ENCODE data around the gene PTPRR. TPM values are rescaled to one million over a fixed set of nuclear protein-coding genes. Genes with fewer than 3 reads are reported as not detected.

PTPRR gene
- total and polyA plus RNA-seq, 12 donors: 0.11 to 3.7 (median 0.56) TPM; not detected in 1

DNA sequence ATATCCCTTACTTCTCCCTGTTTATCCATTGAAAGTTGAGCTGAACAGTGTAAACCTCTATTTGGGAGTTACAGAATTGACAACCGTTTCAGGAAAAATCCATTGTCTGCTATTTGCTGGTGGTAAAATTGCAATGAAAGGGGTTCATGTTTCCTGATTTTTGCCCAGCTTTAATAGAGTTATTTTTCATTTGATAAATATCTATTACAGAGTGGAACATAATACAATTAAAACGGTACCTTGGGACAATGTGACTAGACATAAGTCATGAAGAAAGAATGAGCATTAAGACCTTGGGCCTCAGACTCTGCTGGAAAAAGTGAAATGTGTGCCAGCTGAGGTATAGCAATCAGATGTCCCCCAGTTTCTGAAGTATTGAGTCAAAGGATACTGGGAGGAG lies 13.1 kb downstream of the PTPRR start:
- H3K4me3 ChIP-seq: no peak overlapping the region
- H3K9me3 ChIP-seq (replicated peaks in 1 of 3): no peaks in the 10 kb centered on the region
- no peak overlapping the region for H3K27ac ChIP-seq
- WGBS, 4 donors: 49 to 61% (median 57%) methylated on average over 2 of the region's 2 CpGs
- intact Hi-C loops (cut with DNase I): no loop called here
- H3K27me3 ChIP-seq: no peaks in the 10 kb centered on the region
- H3K4me1 ChIP-seq (replicated peaks in 1 of 2): no peaks in the 10 kb centered on the region
- H3K36me3 ChIP-seq (replicated peaks in 1 of 2): no peaks in the 10 kb centered on the region
- TF ChIP-seq, protein P1, sequence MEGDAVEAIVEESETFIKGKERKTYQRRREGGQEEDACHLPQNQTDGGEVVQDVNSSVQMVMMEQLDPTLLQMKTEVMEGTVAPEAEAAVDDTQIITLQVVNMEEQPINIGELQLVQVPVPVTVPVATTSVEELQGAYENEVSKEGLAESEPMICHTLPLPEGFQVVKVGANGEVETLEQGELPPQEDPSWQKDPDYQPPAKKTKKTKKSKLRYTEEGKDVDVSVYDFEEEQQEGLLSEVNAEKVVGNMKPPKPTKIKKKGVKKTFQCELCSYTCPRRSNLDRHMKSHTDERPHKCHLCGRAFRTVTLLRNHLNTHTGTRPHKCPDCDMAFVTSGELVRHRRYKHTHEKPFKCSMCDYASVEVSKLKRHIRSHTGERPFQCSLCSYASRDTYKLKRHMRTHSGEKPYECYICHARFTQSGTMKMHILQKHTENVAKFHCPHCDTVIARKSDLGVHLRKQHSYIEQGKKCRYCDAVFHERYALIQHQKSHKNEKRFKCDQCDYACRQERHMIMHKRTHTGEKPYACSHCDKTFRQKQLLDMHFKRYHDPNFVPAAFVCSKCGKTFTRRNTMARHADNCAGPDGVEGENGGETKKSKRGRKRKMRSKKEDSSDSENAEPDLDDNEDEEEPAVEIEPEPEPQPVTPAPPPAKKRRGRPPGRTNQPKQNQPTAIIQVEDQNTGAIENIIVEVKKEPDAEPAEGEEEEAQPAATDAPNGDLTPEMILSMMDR (IDR thresholded peaks at IDR 0.05): no peak
- TF ChIP-seq POLR2A (IDR thresholded peaks at IDR 0.05): no peak
- no peak for DNase-seq

DNA sequence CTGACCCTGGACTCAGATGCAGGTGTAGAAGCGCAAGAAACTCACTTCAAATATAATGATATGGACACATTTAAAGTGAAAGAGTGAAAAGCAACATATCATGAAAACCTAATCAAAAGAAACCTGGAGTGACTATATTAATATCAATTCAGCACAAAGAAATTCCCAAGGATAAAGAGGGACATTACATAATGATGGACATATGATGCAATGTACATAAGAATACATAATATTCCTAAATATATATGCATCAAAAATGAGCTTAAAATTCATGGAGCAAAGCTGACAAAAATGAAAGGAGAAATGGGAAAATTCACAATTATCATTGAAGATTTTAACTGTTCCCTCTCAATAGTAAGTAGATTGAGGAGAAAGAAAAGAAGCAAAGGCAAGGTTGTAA lies 24.6 kb downstream of the PTPRR start:
- no peak for DNase-seq
- TF ChIP-seq, protein P1 (IDR thresholded peaks at IDR 0.05): no peak
- no peak for TF ChIP-seq POLR2A (IDR thresholded peaks at IDR 0.05)
- Histone ChIP-seq H3K4me3 (no peak overlapping the region), H3K27me3 (no peaks in the 10 kb centered on the region), H3K27ac (no peak overlapping the region), H3K4me1 (replicated peaks in 1 of 2) (no peaks in the 10 kb centered on the region), H3K36me3 (replicated peaks in 1 of 2) (no peaks in the 10 kb centered on the region), H3K9me3 (replicated peaks in 1 of 3) (no peaks in the 10 kb centered on the region)
- WGBS, 4 donors: 91 to 95% (median 92%) methylated on average over 1 of the region's 1 CpG
- intact Hi-C loops (cut with DNase I): no loop called here

DNA sequence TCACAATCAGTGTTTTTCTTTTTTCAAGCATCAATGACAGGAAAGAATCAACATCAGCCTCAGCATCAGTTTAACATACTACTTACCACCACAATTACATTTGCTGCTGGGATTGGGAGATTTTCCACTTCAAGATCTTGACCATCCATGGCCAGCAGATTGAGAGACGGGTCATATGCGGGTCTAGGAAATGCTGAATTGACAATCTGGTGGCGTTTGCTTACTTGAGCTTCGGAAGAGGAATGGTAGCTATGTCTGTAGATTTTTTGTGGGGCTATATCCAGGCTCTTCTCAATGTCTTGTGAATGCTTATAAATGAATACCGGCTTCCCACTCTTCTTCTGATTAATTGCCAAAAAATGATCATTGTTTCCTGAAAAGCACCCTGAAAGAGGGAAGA lies 27.9 kb downstream of the PTPRR start:
- H3K27ac ChIP-seq: no peak overlapping the region
- H3K27me3 ChIP-seq: no peaks in the 10 kb centered on the region
- DNase-seq: no peak
- H3K4me1 ChIP-seq (replicated peaks in 1 of 2): no peaks in the 10 kb centered on the region
- no peaks in the 10 kb centered on the region for H3K9me3 ChIP-seq (replicated peaks in 1 of 3)
- intact Hi-C loops (cut with DNase I): no loop called here
- no peak overlapping the region for H3K4me3 ChIP-seq
- no peaks in the 10 kb centered on the region for H3K36me3 ChIP-seq (replicated peaks in 1 of 2)
- 78 to 83% (median 82%) methylated on average over 5 of the region's 5 CpGs for WGBS, 4 donors
- TF ChIP-seq, protein P1 (IDR thresholded peaks at IDR 0.05): no peak
- no peak for TF ChIP-seq POLR2A (IDR thresholded peaks at IDR 0.05)

DNA sequence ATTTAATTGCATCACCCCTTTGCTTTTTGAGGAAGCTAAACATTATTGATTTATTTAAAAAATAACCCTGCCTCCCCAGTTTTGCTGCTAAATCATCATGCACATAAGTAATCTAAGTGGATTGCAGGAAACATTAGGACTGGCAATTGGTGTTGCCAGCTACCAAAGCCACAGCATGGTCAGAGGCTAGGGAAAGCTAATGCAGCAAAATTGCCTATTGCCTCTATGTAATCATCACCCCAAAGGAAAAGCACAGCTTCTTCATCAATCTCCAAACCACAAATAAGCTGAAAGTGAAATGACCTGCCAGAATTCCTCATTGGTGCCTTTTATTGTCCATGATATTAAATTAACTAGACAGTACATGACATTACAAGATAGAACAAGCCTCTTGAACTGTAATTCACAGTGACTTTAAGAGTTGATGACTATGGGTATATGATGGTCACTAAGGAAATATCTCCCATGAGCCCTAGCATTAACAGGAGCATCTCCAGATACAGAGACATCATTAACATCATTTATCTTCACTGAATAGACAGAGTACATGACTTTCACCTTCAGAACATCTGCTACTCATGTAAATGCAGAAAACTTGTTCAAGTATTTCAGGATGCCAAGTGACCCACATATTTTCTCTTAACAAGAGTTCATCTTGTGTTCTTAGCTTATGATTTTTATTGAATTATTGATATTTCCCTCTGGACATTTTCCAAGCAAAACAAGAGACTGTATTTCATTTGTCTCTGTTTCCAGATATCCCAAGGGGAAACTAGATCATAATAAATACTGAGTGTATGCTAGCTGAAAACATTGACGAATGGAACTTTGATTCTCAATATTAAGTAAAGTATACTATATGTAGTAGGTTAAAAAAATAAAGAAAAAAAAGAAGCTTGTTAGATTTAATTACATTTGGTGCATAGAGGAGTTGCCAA lies 29.4 kb downstream of the PTPRR start:
- Histone ChIP-seq H3K9me3 (replicated peaks in 1 of 3) (no peaks in the 10 kb centered on the region), H3K36me3 (replicated peaks in 1 of 2) (no peaks in the 10 kb centered on the region), H3K27ac (no peak overlapping the region), H3K4me1 (replicated peaks in 1 of 2) (no peaks in the 10 kb centered on the region), H3K4me3 (no peak overlapping the region), H3K27me3 (no peaks in the 10 kb centered on the region)
- no peak for TF ChIP-seq POLR2A (IDR thresholded peaks at IDR 0.05)
- TF ChIP-seq, protein P1 (IDR thresholded peaks at IDR 0.05): no peak
- DNase-seq: no peak
- intact Hi-C loops (cut with DNase I): no loop called here
- WGBS, 4 donors: 46 to 63% (median 54%) methylated on average over 1 of the region's 1 CpG

Measured in adrenal gland (tissue), 12 donors.